T-helper 2 cell (primary cell): ENCODE measurements around the gene LRFN2.

Experiments used
- DNase-seq, 5 experiments: peaks; one replicate each; pipeline versions ENCODE4 v3.0.0 to v3.0.0-alpha.2; 2012 to 2022

The LRFN2 gene

DNA sequence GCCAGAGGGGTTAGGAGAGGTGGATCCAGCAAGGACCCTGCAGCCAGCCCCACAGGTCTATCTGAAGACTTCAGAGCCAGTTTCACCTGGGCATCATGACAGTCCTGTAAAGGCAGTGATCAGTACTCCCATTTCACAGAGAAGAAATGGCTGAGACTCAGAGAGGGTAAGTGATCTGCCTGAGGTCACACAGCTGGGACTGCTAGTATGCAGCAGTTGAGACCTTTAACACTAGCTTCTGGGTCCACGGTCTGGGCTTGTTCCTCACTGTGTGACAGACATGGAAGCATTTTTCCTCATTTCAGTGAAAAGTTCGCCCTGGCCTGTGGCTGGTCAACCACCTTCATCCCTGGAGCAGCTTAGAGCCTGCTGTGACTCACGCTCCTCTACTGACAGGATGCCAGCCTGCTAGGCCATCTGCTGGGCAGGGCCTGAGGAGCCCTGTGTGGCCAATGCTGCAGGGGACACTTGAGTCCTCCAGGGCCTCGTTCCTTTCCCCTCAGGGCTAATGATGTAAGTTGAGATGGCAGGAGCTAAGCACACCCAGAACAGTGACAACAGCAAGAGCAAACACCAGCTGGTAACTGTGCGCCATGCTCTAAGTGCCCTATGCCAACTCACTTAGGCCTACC lies 192.0 kb downstream of the LRFN2 start:
- no peak for DNase-seq

DNA sequence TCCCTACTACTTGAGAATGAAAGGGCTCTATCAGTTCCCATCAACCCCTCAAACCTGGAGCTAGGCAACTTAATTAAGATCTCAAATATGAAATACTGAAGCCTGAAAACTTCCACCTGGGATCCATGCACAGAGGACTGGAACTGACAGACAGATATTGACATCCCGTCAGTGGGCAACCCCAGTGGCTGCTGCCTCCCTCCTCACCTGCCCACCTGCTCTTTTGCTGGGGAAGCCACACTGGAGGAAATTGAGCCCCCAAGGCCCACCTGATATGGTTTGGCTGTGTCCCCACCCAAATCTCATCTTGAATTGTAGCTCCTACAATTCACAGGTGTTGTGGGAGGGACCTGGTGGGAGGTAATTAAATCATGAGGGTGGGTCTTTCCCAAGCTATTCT lies 192.8 kb downstream of the LRFN2 start:
- no peak for DNase-seq

DNA sequence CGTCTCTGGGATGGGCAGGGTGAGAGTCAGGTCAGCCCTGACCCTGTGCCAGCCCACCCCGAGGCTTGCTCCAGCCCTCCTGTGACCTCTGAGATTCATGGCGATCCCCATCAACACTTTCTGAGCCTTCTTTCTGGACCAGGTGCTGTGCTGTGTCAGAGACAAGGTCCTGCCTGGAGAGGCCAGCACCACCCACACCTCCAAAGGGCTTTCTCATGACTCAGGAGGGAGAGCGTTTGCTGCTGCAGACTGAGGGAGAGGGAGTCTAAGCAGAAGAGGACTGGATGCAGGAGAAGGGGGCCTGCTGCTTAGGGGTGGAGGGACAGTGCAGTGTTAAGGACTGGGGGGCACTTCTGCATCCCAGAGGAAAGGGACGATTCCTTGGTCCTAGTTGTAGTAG lies 193.5 kb downstream of the LRFN2 start:
- no peak for DNase-seq

DNA sequence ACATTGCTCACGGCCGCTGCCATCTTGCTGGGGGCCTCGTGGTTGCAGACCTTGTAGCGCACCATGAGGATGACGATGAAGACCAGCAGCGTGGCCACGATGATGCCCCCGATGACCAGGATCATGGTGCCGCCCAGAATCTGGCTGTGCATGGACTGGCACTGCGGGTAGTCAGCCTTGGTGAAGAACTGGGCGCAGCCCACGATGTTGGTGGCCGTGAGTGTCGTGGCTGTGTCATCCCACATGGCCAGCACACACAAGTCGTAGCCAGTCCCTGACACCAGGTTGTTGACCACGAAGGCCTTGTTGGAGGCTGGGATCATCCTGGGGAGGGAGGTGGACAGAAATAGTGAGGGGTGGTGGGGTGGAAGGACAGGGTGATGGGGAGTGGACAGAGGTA lies 194.6 kb downstream of the LRFN2 start:
- DNase-seq, result no peak

- DNase-seq, result no peak
These were observed 195.2 kb downstream of the LRFN2 start for GRCh38 chr6:40391851-40392517.

DNA sequence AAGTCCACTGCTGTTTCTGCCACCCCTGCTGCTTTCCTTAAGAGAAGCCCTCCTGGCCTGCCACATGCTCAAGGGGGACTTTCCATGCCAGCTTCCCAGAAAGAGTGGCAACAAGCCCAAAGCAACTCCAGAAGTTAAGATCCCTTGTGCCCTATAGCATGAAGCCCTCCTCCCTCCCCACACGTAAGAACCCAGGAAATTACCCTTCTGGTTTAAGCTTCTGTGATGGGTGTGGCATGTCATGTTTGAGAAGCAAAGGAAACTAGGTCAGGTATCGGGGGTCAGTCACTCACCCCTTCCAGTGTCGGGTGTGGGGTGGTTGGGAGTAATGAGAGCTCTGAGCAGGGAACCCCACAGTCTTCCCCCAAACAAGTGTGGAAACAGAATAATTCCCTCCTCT lies 196.1 kb downstream of the LRFN2 start:
- DNase-seq, result no peak

GRCh38 chr6:40390144-40390800 lies 196.9 kb downstream of the LRFN2 start:
- DNase-seq, result no peak

DNA sequence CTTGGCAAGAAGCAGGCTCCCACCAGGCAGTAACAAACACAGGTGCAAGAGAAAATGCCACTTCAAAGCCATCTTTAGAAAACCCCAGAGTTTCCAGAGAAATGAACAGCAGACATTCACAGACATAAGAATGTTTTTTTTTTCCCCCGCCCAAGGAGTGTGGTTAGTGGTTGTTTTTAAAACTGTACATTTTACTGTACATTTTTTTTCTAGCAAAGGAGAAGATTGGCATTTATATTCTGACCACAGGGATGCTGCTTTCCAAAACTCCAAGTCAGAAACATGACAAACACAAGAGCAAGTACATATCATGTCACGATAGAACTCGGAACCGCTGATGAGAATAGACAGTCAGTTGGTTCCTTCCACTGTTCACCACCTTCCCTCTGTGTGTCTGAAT lies 197.9 kb downstream of the LRFN2 start:
- DNase-seq, result peak in 1 of 5 experiments; percentile 60

DNA sequence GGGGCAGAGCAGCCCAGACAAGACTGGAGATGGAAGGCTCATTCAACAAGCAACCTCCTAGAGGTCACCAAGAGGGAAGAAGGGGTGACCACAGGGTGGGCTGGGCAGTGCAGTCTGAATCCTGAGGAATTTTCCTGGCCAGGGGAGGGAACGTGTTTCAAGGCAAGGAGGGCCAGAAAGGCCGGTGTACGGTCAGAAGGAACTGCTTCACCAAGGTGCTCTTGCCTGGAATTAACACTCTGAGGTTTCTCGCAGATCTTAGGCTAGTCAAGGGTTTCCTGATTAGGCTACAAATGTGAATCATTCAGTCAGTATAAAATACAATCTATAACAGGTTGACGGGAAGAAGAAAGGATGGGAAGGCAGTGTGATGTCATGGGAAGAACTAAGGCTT lies 199.3 kb downstream of the LRFN2 start:
- DNase-seq, result no peak

DNA sequence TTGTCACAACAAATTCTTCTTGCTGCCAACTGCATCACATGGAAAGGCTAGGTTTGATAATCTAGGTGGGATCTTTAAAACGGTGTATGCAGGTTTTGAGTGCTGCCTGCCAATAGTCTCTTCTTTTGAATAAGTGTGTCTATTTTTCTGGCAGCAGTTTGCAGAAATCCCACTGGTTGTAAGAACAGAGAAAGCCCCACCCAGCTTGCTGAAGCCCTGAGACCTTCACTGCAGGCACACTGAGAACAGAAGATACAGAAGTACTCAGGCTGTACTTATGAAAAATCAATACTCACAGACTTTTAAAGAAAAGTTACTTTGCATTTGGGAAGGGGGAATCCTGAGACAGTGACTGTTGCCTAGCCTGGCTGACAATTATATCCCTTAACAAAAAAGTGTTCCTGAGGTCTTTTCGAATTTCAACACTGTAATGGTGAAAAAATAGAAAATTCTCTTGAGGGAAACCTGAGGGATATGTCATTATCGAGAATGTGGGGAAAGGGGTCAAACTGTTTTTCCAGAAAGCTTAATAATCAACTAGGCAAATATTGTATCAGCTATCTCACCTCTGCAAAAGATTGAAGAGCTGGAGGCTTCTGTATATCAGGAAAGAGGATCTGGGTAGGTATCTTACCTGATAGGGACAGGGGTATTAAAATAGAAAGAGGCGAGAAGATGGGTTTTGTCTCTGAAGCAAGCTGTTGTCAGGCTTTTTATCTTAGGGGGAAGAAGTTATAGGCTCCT lies 199.9 kb downstream of the LRFN2 start:
- DNase-seq, result peak in 1 of 5 experiments; percentile 43

DNA sequence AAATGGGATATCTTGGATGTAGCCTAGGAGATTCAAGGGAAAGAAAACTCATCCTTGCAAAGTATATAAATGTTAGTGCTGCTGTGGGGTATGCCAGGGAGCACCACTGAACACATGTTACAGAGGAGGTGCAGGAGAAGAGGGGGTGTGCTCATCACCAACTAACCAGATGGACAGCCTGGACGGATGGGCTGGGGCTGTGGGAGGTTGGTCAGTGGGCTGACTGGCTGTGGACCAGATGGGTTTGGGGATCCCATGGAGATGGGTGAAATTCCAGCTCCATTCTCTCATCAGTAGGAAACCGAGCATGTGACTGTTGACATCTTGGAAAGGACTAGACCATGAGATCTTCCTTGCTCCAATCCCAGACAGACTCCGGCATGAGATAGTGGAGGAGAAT lies 201.0 kb downstream of the LRFN2 start:
- DNase-seq, result no peak

- no peak for DNase-seq
These were observed 203.6 kb downstream of the LRFN2 start for GRCh38 chr6:40383348-40384115.

DNA sequence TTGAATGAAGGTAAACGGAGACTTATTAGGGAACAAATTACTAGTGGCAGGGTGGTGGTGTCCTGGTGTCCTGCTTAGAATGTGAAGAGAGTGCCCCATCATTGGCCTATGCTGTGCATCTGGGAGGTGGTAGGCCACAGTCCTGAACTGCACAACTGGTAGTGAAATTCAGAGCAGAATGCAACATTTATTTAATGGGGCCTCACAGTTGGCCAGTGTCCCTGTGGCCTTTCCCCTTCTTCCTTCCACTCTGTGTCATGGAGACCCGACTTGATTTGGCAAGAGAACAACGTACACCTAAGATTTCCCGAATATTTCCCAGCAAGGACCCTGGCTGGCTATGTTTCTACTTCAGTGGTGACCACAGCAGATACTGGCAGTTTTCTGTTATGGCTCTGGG lies 206.9 kb downstream of the LRFN2 start:
- DNase-seq, result no peak

- DNase-seq, result no peak
These were observed 207.4 kb downstream of the LRFN2 start for GRCh38 chr6:40379811-40380210.

GRCh38 chr6:40378725-40379074 lies 208.5 kb downstream of the LRFN2 start:
- DNase-seq, result no peak

GRCh38 chr6:40378071-40378724 lies 209.0 kb downstream of the LRFN2 start:
- DNase-seq, result no peak

DNA sequence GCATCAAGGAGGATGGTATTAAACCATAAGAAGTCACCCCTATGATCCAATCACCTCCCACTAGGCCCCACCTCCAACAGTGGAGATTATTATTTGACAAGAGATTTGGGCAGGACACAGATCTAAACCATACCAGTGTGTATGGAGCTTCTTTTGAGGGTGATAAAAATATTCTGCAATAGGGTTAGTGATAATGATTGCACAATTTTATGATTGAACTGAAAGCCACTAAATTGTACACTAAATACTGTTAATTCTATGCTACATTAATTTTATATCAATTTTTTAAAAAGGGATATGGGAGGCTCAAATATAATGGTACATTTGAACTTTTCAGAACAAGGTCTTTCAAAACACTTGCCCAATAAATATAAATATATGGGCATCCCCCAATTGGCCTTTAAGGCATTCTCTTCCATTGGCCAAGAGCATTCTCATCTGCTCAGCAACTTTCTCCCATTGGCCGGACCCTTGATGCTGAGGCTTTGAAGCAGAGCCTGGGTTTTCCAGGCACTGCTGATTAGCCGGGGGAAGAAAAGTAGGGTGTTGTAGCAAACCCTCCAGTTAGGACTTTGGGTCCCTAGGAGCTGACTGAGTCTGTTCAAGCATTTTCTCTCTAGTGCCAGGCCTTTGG lies 209.9 kb downstream of the LRFN2 start:
- no peak for DNase-seq

DNA sequence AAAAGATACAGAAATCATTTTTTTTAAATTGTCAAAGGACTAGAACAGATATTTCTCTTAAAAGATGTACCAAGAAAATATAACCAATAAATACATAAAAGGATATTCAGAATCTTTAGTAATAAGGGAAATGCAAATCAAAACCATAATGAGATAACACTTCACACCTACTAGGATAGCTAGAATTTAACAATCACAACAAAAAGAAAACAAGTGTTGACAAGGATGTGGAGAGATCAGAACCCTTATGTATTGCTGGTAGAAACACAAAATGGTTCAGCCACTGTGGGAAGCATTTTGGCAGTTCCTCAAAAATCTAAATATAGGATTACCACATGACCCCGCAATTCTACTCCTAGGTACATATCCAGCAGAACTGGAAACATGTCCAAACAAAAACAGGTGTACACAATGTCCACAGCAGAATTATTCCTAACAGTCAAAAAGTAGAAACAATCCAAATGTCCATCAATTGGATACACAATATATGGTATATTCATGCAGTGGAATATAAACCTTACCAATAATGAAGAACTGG lies 211.0 kb downstream of the LRFN2 start:
- DNase-seq, result no peak

GRCh38 chr6:40373267-40373666 lies 213.9 kb downstream of the LRFN2 start:
- no peak for DNase-seq

GRCh38 chr6:40371621-40372020 lies 215.5 kb downstream of the LRFN2 start:
- DNase-seq, result peak in 1 of 5 experiments; percentile 41

- DNase-seq, result no peak
These were observed 216.1 kb downstream of the LRFN2 start for GRCh38 chr6:40371095-40371494.

DNA sequence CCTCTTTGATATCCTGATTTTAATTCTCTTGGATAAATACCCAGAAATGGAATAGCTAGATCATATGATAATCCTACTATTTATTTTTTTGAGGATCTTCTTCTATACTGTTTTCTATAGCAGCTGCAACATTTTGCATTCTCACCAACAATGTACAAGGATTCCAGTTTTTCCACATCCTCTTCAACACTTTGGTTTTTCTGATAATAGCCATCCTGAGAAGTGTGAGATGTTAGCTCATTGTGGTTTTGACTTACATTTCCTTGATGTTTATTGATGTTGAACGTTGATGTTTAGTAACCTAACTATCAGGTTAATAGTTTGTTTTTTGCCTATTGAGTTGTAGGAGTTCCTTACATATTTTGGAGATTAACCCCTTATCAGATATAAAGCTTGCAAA lies 217.3 kb downstream of the LRFN2 start:
- DNase-seq, result no peak
